Hepatocyte (in vitro differentiated cells): Measurements from ENCODE around the gene MUC4.

ENCODE experiments used
- CTCF ChIP-seq: fragments of 200-600 bp; sonication (generic); IDR thresholded peaks from 2 replicates; pipeline ENCODE4 v1.5.1; 2016; ENCODE audit warnings: antibody characterized with exemption, mild to moderate bottlenecking; ENCODE audit not compliant: poor library complexity
- EZH2 ChIP-seq: fragments of 200-600 bp; sonication (generic); IDR thresholded peaks from 2 replicates; pipeline ENCODE4 v1.6.1; 2016; ENCODE audit warnings: antibody characterized with exemption, mild to moderate bottlenecking, borderline replicate concordance
- EZH2phosphoT487 ChIP-seq: fragments of 200-600 bp; sonication (generic); IDR thresholded peaks from one replicate; pipeline ENCODE4 v1.6.1; 2018; ENCODE audit warnings: antibody characterized with exemption, mild to moderate bottlenecking, low read depth, moderate library complexity; ENCODE audit not compliant: unreplicated experiment, severe bottlenecking

- TF ChIP-seq CTCF (no peak), EZH2 (no peak), EZH2phosphoT487 (no peak)
These were observed 84.0 kb downstream of the MUC4 start for GRCh38 chr3:195727606-195728195.
